Loucy (cell line): Measurements from ENCODE around the gene EXOG.

Source experiments
- H2AFZ ChIP-seq: fragments of 200-600 bp; sonication (generic); 2 replicates; pipeline ENCODE4 v1.6.0; 2016; ENCODE audit warnings: antibody characterized with exemption, mild to moderate bottlenecking, low read length, moderate library complexity
- H3F3A ChIP-seq: fragments of 200-600 bp; 2 replicates; pipeline ENCODE4 v1.6.0; 2016; ENCODE audit warnings: antibody characterized with exemption, low read depth, mild to moderate bottlenecking
- H3K27me3 ChIP-seq: fragments of 200-600 bp; sonication (generic); 2 replicates; pipeline ENCODE4 v1.6.1; 2014; ENCODE audit warnings: low read length, mild to moderate bottlenecking; ENCODE audit not compliant: insufficient read depth, poor library complexity, severe bottlenecking
- H3K36me3 ChIP-seq: fragments of 200-600 bp; sonication (generic); 2 replicates; pipeline ENCODE4 v1.6.1; 2016; ENCODE audit warnings: low read length; ENCODE audit not compliant: insufficient read depth
- H3K4me1 ChIP-seq: fragments of 200-600 bp; sonication (generic); 2 replicates; pipeline ENCODE4 v1.5.1; 2014; ENCODE audit warnings: low read length, mild to moderate bottlenecking; ENCODE audit not compliant: insufficient read depth, poor library complexity, severe bottlenecking
- H3K4me2 ChIP-seq: fragments of 200-600 bp; sonication (generic); 2 replicates; pipeline ENCODE4 v1.6.0; 2014; ENCODE audit warnings: antibody characterized with exemption, low read length, low read depth, mild to moderate bottlenecking; ENCODE audit not compliant: poor library complexity, severe bottlenecking
- H3K4me3 ChIP-seq: fragments of 200-600 bp; sonication (generic); 2 replicates; pipeline ENCODE4 v1.5.1; 2014; ENCODE audit warnings: low read length, mild to moderate bottlenecking, mixed read lengths; ENCODE audit not compliant: poor library complexity, severe bottlenecking
- H3K79me2 ChIP-seq: fragments of 200-600 bp; sonication (generic); 2 replicates; pipeline ENCODE4 v1.6.1; 2014; ENCODE audit warnings: low read length; ENCODE audit not compliant: insufficient read depth
- H3K9ac ChIP-seq: fragments of 200-600 bp; sonication (generic); 2 replicates; pipeline ENCODE4 v1.6.0; 2014; ENCODE audit warnings: mild to moderate bottlenecking, low read depth, low read length, moderate library complexity; ENCODE audit not compliant: poor library complexity, severe bottlenecking
- H3K9me2 ChIP-seq: fragments of 200-600 bp; sonication (generic); replicated peaks from 2 replicates; pipeline ENCODE4 v1.6.1; 2016; ENCODE audit warnings: low read depth, low read length, mixed read lengths
- H3K9me3 ChIP-seq: fragments of 200-600 bp; sonication (generic); 2 replicates; pipeline ENCODE4 v1.6.1; 2014; ENCODE audit warnings: mild to moderate bottlenecking, antibody characterized with exemption, low read length, low read depth; ENCODE audit not compliant: insufficient read depth
- H4K20me1 ChIP-seq: fragments of 200-600 bp; sonication (generic); 2 replicates; pipeline ENCODE4 v1.6.0; 2014; ENCODE audit warnings: antibody characterized with exemption, low read length, mild to moderate bottlenecking; ENCODE audit not compliant: insufficient read depth, poor library complexity, severe bottlenecking
- CTCF ChIP-seq: fragments of 200-600 bp; sonication (generic); conservative IDR thresholded peaks from 2 replicates; pipeline ENCODE4 v1.5.1; 2014; ENCODE audit warnings: mild to moderate bottlenecking, antibody characterized with exemption, low read length
- EZH2phosphoT487 ChIP-seq: fragments of 200-600 bp; IDR thresholded peaks from 2 replicates; pipeline ENCODE4 v1.6.1; 2018; ENCODE audit warnings: antibody characterized with exemption, mild to moderate bottlenecking, moderate library complexity, borderline replicate concordance

Gene EXOG

GRCh38 chr3:38549082-38549481 lies 52.9 kb downstream of the EXOG start:
- Histone ChIP-seq H3K4me3 (no peak overlapping the region), H3K79me2 (no peaks in the 10 kb centered on the region), H3K9me3 (no peaks in the 10 kb centered on the region), H3K4me1 (peaks cover 31% of the 10 kb centered on the region), H3F3A (no peaks in the 10 kb centered on the region), H3K36me3 (no peaks in the 10 kb centered on the region), H3K27me3 (no peaks in the 10 kb centered on the region), H4K20me1 (no peaks in the 10 kb centered on the region), H2AFZ (no peak overlapping the region), H3K9me2 (no peaks in the 10 kb centered on the region), H3K9ac (no peak overlapping the region), H3K4me2 (no peak overlapping the region)
- TF ChIP-seq EZH2phosphoT487 (no peak), CTCF (no peak)

- Histone ChIP-seq H3K9me3 (no peaks in the 10 kb centered on the region), H2AFZ (no peak overlapping the region), H3K4me3 (no peak overlapping the region), H3K79me2 (no peaks in the 10 kb centered on the region), H3K36me3 (no peaks in the 10 kb centered on the region), H3K4me1 (peaks cover 31% of the 10 kb centered on the region), H3K9ac (no peak overlapping the region), H3K4me2 (no peak overlapping the region), H3F3A (no peaks in the 10 kb centered on the region), H4K20me1 (no peaks in the 10 kb centered on the region), H3K27me3 (no peaks in the 10 kb centered on the region), H3K9me2 (no peaks in the 10 kb centered on the region)
- TF ChIP-seq CTCF (no peak), EZH2phosphoT487 (no peak)
Measured at GRCh38 chr3:38549486-38549885, 53.3 kb downstream of the EXOG start.

- Histone ChIP-seq H3F3A (no peaks in the 10 kb centered on the region), H3K9me2 (no peaks in the 10 kb centered on the region), H3K9ac (no peak overlapping the region), H4K20me1 (no peaks in the 10 kb centered on the region), H2AFZ (no peak overlapping the region), H3K4me3 (no peak overlapping the region), H3K9me3 (no peaks in the 10 kb centered on the region), H3K79me2 (no peaks in the 10 kb centered on the region), H3K36me3 (no peaks in the 10 kb centered on the region), H3K4me1 (peaks cover 24% of the 10 kb centered on the region), H3K4me2 (no peak overlapping the region), H3K27me3 (no peaks in the 10 kb centered on the region)
- TF ChIP-seq CTCF (no peak), EZH2phosphoT487 (no peak)
Measured at GRCh38 chr3:38549957-38550840, 54.1 kb downstream of the EXOG start.
